ENCODE measurements around the gene FAM53C. TPM values are rescaled to one million over a fixed set of nuclear protein-coding genes. Genes with fewer than 3 reads are reported as not detected.

FAM53C gene
- total RNA-seq, 4 donors from 2014 or later, result 15.2 to 19.9 (median 17.2) TPM

- intact Hi-C loops (cut with DNase I; ENCODE audit: low total_unique reads), result no loop called here
- 74 to 75% methylated on average over 5 of the region's 5 CpGs for WGBS, 2 donors
- TF ChIP-seq CTCF (IDR thresholded peaks at IDR 0.05) (no peak), POLR2A (IDR thresholded peaks at IDR 0.05) (no peak)
- no peak overlapping the region for H3K4me3 ChIP-seq (ENCODE audit: low read depth, poor library complexity, severe bottlenecking)
- DNase-seq (ENCODE audit: low spot score in 2 of 2), result no peak
These were observed 31.2 kb downstream of the FAM53C start for GRCh38 chr5:138369261-138369660.

GRCh38 chr5:138369706-138370105 is 31.6 kb downstream of the FAM53C start:
- no peak for DNase-seq (ENCODE audit: low spot score in 2 of 2)
- intact Hi-C loops (cut with DNase I; ENCODE audit: low total_unique reads), result no loop called here
- TF ChIP-seq POLR2A (IDR thresholded peaks at IDR 0.05) (no peak), CTCF (IDR thresholded peaks at IDR 0.05) (no peak)
- no peak overlapping the region for H3K4me3 ChIP-seq (ENCODE audit: low read depth, poor library complexity, severe bottlenecking)
- 84 to 86% methylated on average over 2 of the region's 2 CpGs for WGBS, 2 donors

GRCh38 chr5:138370537-138370936 is 32.5 kb downstream of the FAM53C start:
- WGBS, 2 donors, result 68 to 71% methylated on average over 3 of the region's 3 CpGs
- intact Hi-C loops (cut with DNase I; ENCODE audit: low total_unique reads), result no loop called here
- no peak for DNase-seq (ENCODE audit: low spot score in 2 of 2)
- TF ChIP-seq CTCF (IDR thresholded peaks at IDR 0.05) (no peak), POLR2A (IDR thresholded peaks at IDR 0.05) (no peak)
- H3K4me3 ChIP-seq (ENCODE audit: low read depth, poor library complexity, severe bottlenecking), result no peak overlapping the region

- 92 to 97% methylated on average over 2 of the region's 2 CpGs for WGBS, 2 donors
- TF ChIP-seq CTCF (IDR thresholded peaks at IDR 0.05) (no peak), POLR2A (IDR thresholded peaks at IDR 0.05) (no peak)
- no peak overlapping the region for H3K4me3 ChIP-seq (ENCODE audit: low read depth, poor library complexity, severe bottlenecking)
- no peak for DNase-seq (ENCODE audit: low spot score in 2 of 2)
- intact Hi-C loops (cut with DNase I; ENCODE audit: low total_unique reads), result no loop called here
These were observed 33.4 kb downstream of the FAM53C start for GRCh38 chr5:138371454-138371853.

GRCh38 chr5:138372225-138372624 is 34.2 kb downstream of the FAM53C start:
- no peak for TF ChIP-seq CTCF (IDR thresholded peaks at IDR 0.05)
- TF ChIP-seq POLR2A (IDR thresholded peaks at IDR 0.05), result no peak
- no peak for DNase-seq (ENCODE audit: low spot score in 2 of 2)
- WGBS, 2 donors, result 76% methylated on average over 1 of the region's 1 CpG
- no peak overlapping the region for H3K4me3 ChIP-seq (ENCODE audit: low read depth, poor library complexity, severe bottlenecking)
- intact Hi-C loops (cut with DNase I; ENCODE audit: low total_unique reads), result no loop called here

GRCh38 chr5:138372653-138373052 is 34.6 kb downstream of the FAM53C start:
- TF ChIP-seq CTCF (IDR thresholded peaks at IDR 0.05), result no peak
- TF ChIP-seq POLR2A (IDR thresholded peaks at IDR 0.05), result no peak
- intact Hi-C loops (cut with DNase I; ENCODE audit: low total_unique reads), result no loop called here
- DNase-seq (ENCODE audit: low spot score in 2 of 2), result no peak
- 77 to 79% methylated on average over 5 of the region's 5 CpGs for WGBS, 2 donors
- no peak overlapping the region for H3K4me3 ChIP-seq (ENCODE audit: low read depth, poor library complexity, severe bottlenecking)
